Fibroblast of upper back skin (primary cell): ENCODE measurements around the gene SUMF1.
"Not testable (repeated sequence)": the region's sequence is repeated elsewhere in the genome, so short reads cannot be mapped to it uniquely, and the experiment has no call there.

Experiments
- DNase-seq: peaks from one replicate; pipeline ENCODE4 v3.0.0-alpha.2; 2013

Gene SUMF1

DNA sequence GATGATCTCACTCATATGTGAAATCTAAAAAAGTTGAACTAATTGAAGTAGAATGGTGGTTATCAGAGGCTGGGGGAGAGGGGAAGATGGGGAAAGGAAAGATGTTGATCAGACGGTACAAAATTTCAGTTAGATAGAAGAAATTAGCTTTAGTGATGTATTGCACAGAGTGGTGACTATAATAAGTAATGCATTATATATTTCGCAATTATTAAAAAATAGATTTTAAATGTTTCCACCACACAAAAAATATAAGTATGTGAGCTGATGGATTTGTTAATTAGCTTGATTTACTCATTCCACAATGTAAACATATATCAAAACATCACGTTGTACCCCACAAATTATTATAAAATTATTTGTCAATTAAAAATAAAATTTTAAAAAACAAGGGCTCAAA, 8.1 kb downstream of the SUMF1 start:
- no peak for DNase-seq

DNA sequence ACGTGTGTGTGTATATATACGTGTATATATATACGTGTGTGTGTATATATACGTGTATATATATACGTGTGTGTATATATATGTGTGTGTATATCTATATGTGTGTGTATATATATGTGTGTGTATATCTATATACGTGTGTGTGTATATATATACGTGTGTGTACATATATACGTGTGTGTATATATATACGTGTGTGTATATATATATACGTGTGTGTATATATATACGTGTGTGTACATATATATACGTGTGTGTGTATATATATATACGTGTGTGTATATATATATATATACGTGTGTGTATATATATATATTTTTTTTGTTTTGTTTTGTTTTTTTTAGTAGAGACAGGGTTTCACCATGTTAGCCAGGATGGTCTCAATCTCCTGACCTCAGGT, 10.3 kb downstream of the SUMF1 start:
- DNase-seq: not testable (repeated sequence)

DNA sequence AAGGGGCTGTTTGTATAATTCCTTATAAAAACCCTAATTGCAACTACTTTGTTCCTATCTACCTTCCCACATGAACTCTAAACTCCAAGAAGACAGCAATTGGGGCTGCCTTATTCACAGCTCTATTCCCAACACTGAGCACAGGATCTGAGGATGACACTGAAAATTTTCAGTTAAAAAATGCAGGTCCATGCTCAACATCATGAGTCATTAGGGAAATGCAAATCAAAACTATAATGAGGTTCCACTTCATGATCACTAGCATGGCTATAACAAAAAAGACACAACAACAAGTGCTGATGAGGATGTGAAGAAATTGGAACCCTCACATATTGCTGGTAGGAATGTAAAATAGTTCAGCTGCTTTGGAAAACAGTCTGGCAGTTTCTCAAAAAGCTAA, 12.9 kb downstream of the SUMF1 start:
- no peak for DNase-seq

DNA sequence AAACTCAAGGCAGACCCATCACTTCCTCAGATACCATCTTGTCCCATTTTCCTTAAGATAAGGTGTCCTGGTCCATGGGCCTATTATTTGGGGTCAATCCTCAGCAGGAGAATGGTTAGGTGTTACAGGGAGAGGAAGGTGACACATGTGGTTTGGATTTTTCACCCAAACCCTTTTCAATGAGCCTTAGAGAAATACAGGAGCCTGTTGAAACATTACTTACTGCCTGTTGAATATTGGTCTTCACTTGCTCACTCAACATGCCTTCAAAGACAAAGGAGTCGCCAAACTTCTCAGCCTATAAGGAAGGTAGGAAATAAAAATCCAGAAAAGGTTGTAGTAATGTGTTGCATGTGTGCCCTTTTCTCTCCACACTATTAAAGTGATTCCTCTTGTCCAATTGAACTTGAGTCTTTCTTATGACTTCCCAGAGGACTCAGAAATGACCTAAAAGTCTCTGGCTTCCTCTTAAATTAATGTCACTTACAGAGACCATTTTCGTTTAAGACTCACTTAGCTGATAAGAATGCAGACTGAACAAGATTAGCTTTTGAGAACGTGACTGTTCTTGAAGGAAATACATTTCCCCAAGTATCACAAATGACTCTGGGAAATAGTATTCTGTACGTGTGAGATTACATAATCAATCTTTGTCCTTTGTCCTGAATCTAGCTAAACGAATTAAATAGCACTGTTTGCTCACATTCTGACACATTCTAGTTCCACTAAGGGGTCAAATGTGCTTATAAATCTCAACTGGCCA, 17.8 kb downstream of the SUMF1 start:
- no peak for DNase-seq

DNA sequence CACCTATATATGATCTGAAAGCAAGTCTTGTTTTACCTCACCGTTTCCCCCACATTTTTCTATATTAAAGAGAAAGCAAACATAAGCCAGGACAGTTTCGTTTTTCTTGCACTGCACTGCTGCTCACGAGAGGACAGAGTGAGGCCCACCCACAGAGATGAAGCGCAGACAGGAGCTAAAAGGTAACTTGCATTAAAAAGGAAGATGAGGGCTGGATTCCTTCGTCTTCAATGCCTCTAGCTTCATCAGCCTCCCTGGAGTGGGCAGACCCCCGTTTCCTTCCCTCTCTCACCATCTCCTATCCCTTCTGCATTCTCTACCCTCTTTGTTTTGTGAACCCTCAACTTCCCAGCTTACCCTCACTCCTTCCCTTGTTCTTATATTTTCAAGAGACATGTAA, 18.9 kb downstream of the SUMF1 start:
- no peak for DNase-seq

DNA sequence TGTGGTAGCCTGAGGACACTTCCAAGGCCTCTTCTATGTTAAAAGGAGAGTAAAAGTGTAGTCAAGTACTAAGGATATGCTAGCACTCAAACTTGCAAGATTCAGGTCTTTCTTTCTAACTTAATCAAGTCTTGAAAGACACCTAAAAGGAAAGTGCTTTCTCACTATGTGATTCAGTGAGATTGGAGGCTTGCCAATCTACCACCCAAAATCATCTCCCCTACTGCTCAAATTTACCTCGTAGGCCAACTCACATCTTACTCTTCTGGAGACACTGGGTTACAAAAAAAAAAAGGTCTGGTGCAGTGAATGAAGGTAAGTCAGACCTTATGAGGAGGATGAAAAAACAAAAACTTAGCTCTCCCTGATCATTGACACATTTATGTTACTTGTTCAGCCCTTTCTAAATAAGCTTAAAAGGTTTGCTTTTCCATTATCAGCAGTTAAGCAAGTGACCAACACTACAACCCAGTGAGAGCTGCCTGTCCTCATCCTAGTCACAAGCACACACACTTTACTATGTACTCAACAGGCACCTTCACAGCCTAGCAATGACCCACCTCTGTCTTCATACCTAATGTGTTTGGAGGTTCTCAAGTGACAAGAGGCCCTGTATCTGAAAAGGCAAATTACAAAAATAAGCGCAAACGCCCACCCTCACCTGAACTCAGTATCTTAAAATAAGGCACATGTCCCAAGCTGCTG, 19.6 kb downstream of the SUMF1 start:
- no peak for DNase-seq

DNA sequence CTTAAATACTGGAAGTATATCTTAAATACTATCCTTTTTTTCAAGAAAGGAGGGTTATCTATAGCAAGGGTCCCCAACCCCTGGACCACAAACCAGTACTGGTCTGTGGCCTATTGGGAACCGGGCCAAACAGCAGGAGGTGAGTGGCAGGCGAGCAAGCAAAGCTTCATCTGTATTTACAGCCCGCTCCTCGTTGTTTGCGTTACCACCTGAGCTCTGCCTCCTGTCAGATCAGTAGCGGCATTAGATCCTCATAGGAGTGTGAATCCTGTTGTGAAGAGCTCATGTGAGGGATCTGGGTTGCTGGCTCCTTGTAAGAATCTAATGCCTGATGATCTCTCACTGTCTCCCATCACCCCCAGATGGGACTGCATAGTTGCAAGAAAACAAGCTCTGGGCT, 26.1 kb downstream of the SUMF1 start:
- no peak for DNase-seq

DNA sequence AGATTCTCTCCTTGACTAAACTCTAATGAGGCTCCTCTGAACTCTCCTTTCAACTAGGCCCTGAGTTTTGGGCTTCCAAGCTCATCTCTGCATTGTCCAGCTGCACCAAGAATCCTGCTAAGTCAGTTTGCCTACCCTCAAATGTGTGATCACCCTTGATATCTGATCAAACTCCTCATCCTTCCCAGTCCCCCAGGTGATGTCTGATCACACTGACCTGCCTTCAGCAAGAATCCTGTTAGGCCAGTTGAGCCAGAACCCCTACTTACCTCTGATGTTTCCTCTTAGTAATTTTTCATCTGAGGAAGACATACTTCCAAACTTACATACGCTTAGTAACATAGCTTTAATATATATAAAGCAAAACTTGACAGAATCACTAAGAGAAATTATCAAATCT, 28.8 kb downstream of the SUMF1 start:
- DNase-seq: no peak

DNA sequence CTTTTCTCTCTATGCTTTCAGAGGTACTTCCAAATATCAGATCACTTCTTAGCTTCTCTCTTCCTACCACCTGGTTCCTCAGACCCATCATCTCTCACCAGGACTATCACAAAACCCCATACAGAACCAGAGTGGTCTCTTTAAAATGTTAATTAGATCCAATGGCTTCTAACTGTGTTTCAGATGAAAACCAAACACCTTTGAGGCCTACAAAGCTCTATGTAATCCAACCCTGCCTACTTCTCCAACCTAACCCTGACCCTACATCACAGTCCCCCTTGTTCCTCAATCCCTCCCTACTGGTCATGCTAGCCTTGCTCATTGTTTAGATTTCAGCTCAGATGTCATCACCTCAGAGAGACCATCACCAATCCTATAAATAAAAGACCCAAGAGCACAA, 34.8 kb downstream of the SUMF1 start:
- DNase-seq: no peak

DNA sequence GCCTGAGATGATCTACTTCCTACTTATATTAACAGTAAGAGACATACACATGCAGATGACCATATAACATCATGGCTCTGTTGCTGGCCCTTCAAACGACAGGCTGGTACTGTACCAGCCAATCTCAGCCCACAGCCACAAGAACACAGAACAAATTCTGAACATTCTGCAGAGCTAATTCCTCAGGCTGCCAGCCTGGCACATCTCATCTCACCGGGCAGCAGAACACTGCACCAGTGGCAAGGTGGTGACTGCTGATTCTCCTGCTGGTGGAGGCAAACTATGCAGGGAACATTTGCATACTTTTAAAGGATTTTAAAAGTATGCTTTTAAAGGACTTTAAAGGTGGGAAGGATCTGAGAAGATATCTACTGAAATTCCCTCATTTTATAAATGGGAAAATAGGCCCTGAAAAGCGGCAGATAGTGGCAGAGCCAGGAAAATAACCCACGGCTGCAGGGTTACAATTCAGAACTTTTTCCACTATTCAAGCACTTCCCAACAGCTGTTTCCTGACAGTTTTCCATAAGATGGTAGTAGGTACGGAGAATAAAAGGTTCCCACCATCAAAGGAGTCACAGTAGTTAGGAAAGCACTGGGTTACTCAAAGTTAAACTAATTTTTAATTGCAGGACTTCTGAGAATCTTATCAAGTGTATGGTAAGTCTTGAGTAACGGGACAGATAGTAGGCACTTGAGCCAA, 37.3 kb downstream of the SUMF1 start:
- no peak for DNase-seq

DNA sequence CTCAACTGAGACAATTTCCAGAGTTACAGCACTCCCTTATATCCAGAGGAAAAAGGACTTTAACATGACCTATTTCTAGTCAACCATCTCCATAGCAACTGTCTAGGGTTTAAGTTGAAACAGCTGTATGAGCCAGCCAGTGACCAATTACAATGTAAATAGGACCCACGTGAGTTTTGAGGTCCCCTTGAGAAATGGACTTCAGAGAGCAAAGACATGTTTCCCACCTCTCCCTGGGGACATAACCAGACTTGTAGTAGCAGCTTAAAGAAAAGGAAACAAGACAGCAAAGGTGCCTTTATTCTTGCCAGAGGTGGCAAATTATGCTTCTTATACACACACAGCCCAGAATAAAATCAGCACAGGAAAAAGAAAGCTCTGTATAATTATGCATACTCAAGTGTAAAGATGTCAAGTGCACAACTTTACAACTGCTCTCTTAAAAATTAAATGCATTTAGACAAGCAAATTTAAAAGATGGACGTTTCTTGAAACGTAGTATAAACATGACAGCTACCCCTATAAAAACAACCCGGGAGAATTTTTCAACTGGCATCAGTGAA, 40.2 kb downstream of the SUMF1 start:
- peak; percentile 84 for DNase-seq

DNA sequence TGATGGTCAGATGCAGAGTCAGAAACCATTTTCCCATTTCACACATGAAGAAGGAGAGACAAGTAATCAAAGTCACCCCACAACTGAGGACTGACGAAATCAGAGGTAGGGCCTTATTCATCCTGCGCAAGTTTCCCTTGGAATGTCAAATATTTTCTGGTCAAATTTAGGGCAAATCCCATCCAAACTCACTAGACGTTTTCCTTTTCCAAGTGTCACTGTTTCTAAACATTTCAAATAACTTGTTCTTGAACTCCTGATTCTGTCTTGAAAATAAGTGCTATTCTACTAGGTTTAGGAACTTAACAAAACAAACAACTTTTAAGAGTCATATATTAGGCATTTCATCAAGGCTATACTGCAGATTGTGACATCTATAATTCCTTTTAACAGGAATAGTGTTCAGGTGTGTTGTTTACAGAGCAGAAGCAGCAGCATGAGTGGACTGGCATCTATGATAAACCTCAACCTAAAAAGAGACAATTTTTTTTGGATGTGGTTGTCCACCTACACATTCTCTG, 40.7 kb downstream of the SUMF1 start:
- DNase-seq: peak; percentile 20

DNA sequence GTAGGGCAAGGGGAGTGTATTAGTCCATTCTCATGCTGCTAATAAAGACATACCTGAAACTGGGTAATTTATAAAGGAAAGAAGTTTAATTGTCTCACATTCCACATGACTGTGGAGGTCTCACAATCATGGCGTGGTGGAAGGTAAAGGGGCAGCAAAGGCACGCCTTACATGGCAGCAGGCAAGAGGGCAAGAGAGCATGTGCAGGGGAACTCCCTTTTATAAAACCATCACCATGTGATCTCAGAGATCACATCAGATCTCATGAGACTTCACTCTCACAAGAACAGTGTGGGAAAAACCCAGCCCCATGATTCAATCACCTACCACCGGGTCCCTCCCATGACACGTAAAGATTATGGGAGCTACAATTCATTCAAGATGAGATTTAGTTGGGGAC, 41.4 kb downstream of the SUMF1 start:
- no peak for DNase-seq

DNA sequence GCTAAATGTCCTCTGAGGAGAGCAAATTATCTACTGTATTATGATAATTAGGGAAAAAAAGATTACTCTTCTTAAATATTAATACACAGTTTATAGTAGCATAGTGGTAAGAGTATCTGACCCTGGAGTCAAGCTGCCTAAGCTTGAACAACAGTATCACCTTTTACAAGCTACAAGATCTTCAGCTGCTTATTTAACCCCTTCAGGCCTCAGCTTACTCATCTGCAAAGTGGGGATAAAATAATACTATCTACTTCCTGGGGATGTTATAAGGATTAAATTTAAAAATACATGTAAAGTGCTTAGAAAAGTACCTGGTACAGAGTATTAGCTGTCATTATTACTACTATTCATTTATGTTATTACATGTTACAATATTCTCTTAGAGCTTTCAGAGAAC, 42.0 kb downstream of the SUMF1 start:
- no peak for DNase-seq

DNA sequence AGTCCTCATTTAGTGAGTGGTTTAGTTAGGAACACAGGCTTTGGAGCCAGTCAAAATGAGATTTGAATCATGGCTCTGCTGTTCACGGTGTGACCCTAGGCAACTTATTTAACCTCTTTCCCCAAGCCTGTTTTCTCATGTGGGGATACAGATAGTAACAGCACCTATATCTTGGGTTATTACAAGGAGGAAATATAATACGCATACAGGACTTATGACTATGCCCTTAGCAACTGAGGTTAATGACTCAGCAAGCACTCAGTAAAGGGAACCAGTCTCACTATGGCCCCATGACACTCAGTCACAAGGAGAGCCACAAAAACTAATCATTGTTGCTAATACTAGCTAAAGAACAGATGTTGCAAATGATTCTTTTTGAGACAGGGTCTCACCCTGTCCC, 45.9 kb downstream of the SUMF1 start:
- peak; percentile 26 for DNase-seq

DNA sequence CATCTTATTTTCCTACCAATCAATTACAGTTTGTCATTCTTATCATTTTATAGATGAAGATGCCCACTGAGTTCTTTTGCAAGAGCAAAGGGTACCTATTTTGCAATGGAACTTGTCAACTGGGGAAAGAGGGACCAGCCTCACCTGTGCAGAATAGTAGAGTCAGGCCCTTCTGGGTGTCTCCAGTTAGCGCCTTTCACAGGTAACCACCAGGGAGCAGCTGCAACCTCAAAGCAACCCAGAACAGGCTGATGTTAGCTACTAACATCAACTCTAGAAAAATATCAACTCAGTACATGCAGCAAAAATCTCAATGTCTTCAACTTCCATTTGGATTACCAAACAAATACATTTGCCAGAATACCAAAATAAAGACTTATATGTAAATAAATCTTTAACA, 47.1 kb downstream of the SUMF1 start:
- DNase-seq: no peak

DNA sequence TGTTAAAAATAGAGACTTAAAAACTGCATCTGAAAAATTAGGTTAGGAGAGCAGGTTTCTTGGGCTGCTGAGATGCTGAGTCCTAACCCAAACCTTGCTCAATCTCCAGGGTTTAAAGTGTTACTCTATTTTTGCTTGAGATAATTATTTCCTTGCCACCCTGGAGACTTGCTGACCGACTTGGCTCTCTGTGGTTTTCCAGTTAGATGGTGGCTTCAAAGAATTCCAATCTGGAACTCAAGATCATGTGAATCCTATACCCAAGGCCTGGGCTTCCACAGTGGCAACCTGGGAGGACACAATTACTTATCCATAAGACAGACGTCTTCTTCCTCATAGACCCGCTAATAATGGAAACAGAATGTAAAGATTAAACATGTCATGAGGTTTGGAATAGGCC, 47.7 kb downstream of the SUMF1 start:
- no peak for DNase-seq

DNA sequence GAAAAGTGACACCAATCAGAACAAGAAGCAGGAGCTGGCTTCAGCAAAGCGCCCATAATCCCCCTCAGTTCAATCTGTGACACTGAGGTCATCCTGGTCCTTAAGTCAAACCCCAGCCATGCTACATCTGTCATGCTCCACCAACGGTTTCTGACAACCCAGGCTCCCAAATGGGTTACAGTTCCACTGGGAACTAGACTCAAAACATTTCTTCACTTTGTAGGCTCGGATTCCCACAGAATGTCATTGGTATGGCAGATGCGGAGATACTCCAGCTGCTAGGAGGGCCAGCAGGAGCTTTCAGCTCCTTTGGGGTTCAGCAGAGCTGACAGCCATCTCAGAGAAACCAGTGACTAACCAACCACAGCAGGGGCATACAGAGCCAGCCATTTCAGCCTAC, 48.9 kb downstream of the SUMF1 start:
- no peak for DNase-seq

DNA sequence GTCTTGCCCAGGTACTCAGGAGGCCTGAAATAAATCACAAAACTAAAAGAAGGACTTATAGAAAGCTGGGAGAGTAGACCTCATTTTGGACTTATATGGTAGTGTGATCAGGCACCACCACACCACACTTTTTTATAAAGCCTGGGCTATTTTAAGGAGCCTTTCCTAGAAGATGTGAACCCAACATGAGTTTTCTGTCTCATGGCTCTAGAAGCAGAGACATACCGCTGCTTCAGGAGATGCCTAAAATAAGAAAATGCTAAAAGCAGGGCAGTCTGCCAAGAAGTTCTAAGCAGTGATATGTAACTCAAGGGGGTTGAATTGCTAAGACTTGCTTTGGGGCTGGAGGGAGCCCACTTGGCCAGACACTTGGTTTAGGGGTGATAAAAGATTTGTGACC, 49.6 kb downstream of the SUMF1 start:
- peak; percentile 64 for DNase-seq

DNA sequence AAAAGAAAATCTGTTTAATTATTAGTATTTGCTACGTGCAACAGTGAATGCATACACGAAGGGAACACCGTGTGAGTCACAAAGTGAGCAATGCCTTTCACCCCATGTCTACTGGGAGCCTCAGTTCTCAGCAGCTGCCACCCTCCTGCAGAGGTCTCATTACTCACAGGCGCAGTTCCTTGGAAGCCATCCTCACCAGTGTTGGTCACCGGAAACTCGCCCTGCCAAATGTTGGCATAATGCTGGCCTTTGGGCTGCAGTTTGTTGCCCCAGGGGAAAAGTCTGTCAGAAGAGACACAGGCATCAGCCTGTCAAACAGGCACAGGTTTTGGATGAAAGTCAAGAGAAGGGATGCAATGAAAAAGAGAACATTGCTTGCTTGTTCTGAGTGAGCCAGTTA, 50.1 kb downstream of the SUMF1 start:
- DNase-seq: peak; percentile 63

DNA sequence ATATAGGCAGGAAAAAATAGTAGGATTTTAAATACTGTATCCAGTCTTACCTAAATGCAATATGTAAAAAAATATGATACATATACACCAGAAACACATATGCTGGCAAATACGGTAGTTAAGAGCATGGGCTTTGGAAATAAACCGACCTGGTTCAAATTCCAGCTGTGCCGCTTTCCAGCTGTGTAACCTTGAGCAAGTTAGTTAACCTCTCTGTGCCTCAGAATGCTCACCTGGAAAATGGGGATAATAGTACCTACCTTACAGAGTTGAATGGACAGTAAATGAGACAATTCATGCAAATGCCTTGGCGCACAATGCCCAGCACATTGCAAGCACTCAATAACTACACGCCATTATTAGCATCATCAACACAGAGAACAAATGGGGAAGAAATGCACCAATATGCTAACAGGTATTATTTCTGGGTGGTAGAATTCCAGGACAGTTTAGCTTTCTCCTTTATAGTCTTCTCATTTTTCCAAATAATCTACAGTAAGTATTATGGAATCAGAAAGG, 50.6 kb downstream of the SUMF1 start:
- DNase-seq: no peak

DNA sequence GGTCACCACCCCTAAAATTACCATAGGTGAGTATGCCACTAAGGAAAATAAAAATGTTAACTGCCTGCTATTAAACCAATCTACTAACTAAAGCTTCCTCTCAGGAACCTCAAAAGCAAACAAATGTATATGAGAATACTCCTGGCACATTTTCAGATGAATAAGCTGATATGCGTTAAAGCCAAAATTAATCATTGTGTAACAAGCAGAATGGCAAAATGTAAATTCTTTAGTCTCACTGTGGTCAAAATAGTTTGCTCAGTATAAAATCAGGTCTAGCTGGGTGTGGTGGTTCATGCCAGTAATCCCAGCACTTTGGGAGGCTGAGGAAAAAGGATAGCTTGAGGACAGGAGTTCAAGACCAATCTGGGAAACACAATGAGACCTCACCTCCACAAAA, 53.6 kb downstream of the SUMF1 start:
- DNase-seq: peak; percentile 31

DNA sequence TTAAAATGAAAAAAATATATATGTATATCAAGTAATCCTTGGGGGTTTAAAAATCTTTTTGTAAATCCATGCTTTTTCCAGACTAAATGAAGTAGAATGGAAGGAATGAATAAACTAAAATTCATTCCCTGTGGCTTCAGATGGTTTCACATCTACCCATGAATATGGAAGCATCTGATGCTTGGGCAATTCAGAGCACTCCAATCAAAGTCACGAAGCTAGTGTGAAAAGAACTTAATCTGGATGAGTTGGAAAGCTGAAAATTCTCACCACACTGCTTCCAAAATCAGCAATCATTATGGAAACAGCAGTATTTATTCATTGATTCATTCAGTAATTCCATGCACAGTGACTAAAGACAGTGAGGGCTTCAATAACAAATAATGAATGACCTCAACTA, 55.2 kb downstream of the SUMF1 start:
- no peak for DNase-seq
